H1 (cell line): ENCODE data around the gene PI4KA. TPM values are rescaled to one million over a fixed set of nuclear protein-coding genes. Genes with fewer than 3 reads are reported as not detected.
"Not testable (repeated sequence)": the region's sequence is repeated elsewhere in the genome, so short reads cannot be mapped to it uniquely, and the experiment has no call there.

Source experiments
- CTCF ChIA-PET: fragments of 300-600 bp; sonication (Branson Sonifier 250); formaldehyde crosslinking; loops from one replicate; lab custom pipeline; 2021; ENCODE audit not compliant: partially characterized antibody; lab: Charles Lee
- POLR2A ChIA-PET: fragments of 300-600 bp; sonication (Branson Sonifier 250); formaldehyde crosslinking; loops from one replicate; lab custom pipeline; 2021; ENCODE audit warnings: inconsistent platforms; ENCODE audit not compliant: partially characterized antibody; lab: Charles Lee
- DNase-seq, 2 experiments: peaks; one replicate each; pipeline versions ENCODE4 v3.0.0 to v3.0.0-alpha.2; 2010 to 2022; ENCODE audit warnings: low spot score in 2 of 2, low read depth in 1 of 2, mixed read lengths in 1 of 2
- FAIRE-seq: peaks from 2 replicates; lab custom pipeline; 2011; peaks lifted over from hg19 to GRCh38; lab: Jason Lieb, UNC
- H2AFZ ChIP-seq: 2 replicates; pipeline ENCODE4 v1.8.1; 2012; ENCODE audit warnings: low read length, inconsistent platforms
- H2AK5ac ChIP-seq: 2 replicates; pipeline ENCODE4 v1.6.1; 2013; ENCODE audit warnings: low read depth, low read length
- H2BK120ac ChIP-seq: replicated peaks from 2 replicates; pipeline ENCODE3; 2013; ENCODE audit warnings: low read depth, low read length, inconsistent platforms
- H2BK12ac ChIP-seq: 2 replicates; pipeline ENCODE4 v1.6.1; 2013; ENCODE audit warnings: low read depth, low read length
- H2BK15ac ChIP-seq: 2 replicates; pipeline ENCODE4 v1.6.1; 2013; ENCODE audit warnings: low read length
- H2BK20ac ChIP-seq: 2 replicates; pipeline ENCODE4 v1.6.1; 2013; ENCODE audit warnings: low read length
- H2BK5ac ChIP-seq: 2 replicates; pipeline ENCODE4 v1.6.1; 2013; ENCODE audit warnings: low read depth, low read length
- H3K14ac ChIP-seq: 2 replicates; pipeline ENCODE4 v1.6.1; 2013; ENCODE audit warnings: inconsistent platforms; ENCODE audit not compliant: insufficient read length
- H3K18ac ChIP-seq: 2 replicates; pipeline ENCODE4 v1.6.1; 2013; ENCODE audit warnings: low read length; ENCODE audit errors: extremely low read depth
- H3K23ac ChIP-seq: 2 replicates; pipeline ENCODE4 v1.6.1; 2013; ENCODE audit warnings: inconsistent platforms; ENCODE audit not compliant: insufficient read length
- H3K23me2 ChIP-seq: 2 replicates; pipeline ENCODE4 v1.6.1; 2013; ENCODE audit warnings: low read depth, low read length
- H3K27ac ChIP-seq: 2 replicates; pipeline ENCODE4 v1.6.1; 2011; ENCODE audit warnings: low read depth, low read length, inconsistent platforms
- H3K27me3 ChIP-seq, 4 experiments: replicated peaks in 1 of 4; 1 replicate in 1 of 4; 2 replicates in 3 of 4; pipeline versions ENCODE4 v1.6.1 to v1.8.1; 2011 to 2013; ENCODE audit warnings: low read length in 3 of 4, mild to moderate bottlenecking in 3 of 4, inconsistent platforms in 2 of 4, mixed read lengths in 2 of 4, moderate library complexity in 1 of 4; ENCODE audit not compliant: control insufficient read depth in 3 of 4, insufficient read depth in 3 of 4; ENCODE audit errors: extremely low read depth in 1 of 4
- H3K36me3 ChIP-seq, 4 experiments: 2 replicates each; pipeline versions ENCODE4 v1.6.1 to v1.8.1; 2011 to 2013; ENCODE audit warnings: mild to moderate bottlenecking in 4 of 4, low read length in 3 of 4, moderate library complexity in 2 of 4, control low read depth in 1 of 4, inconsistent platforms in 1 of 4; ENCODE audit not compliant: insufficient read depth in 4 of 4, control insufficient read depth in 2 of 4
- H3K4ac ChIP-seq: replicated peaks from 2 replicates; pipeline ENCODE3; 2013; ENCODE audit warnings: low read length, low read depth, mixed read lengths, inconsistent platforms; ENCODE audit not compliant: insufficient read length
- H3K4me1 ChIP-seq, 4 experiments: replicated peaks in 1 of 4; 1 replicate in 1 of 4; 2 replicates in 3 of 4; pipeline versions ENCODE4 v1.6.1 to v1.8.1; 2011 to 2013; ENCODE audit warnings: low read length in 3 of 4, inconsistent platforms in 2 of 4, mixed read lengths in 1 of 4; ENCODE audit not compliant: insufficient read depth in 4 of 4, control insufficient read depth in 3 of 4
- H3K4me2 ChIP-seq, 2 experiments: 2 replicates each; pipeline versions ENCODE4 v1.6.1 to v1.8.1; 2011 to 2013; ENCODE audit warnings: low read depth in 2 of 2, low read length in 2 of 2, control low read depth in 1 of 2, inconsistent platforms in 1 of 2, mild to moderate bottlenecking in 1 of 2; ENCODE audit not compliant: insufficient read depth in 1 of 2
- H3K4me3 ChIP-seq, 4 experiments: fragments of 200-600, 300-600 bp in 1 of 4; sonication (generic), shearing (Covaris generic), sonication (Bioruptor Twin) in 1 of 4; 2 replicates each; pipeline versions ENCODE4 v1.5.1 to v1.8.1; 2011 to 2016; ENCODE audit warnings: low read length in 4 of 4, low read depth in 3 of 4, control low read depth in 2 of 4, inconsistent platforms in 2 of 4, mild to moderate bottlenecking in 2 of 4, mixed read lengths in 1 of 4, moderate library complexity in 1 of 4; ENCODE audit not compliant: insufficient read depth in 2 of 4; ENCODE audit errors: extremely low read depth in 1 of 4
- H3K56ac ChIP-seq: replicated peaks from 2 replicates; pipeline ENCODE3; 2013; ENCODE audit warnings: low read depth, mild to moderate bottlenecking, mixed read lengths, low read length, inconsistent platforms; ENCODE audit not compliant: insufficient read length
- H3K79me1 ChIP-seq: 2 replicates; pipeline ENCODE4 v1.6.1; 2013; ENCODE audit warnings: low read depth, low read length, control low read depth
- H3K79me2 ChIP-seq, 2 experiments: 2 replicates each; pipeline versions ENCODE4 v1.6.1 to v1.8.1; 2012 to 2013; ENCODE audit warnings: low read length in 2 of 2, mild to moderate bottlenecking in 2 of 2, inconsistent platforms in 1 of 2; ENCODE audit not compliant: insufficient read depth in 2 of 2, control insufficient read depth in 1 of 2
- H3K9ac ChIP-seq, 4 experiments: replicated peaks in 1 of 4; 1 replicate in 1 of 4; 2 replicates in 3 of 4; pipeline versions ENCODE4 v1.6.1 to v1.8.1; 2011 to 2013; ENCODE audit warnings: low read depth in 3 of 4, low read length in 3 of 4, control low read depth in 2 of 4, mild to moderate bottlenecking in 2 of 4, moderate library complexity in 2 of 4, inconsistent platforms in 1 of 4; ENCODE audit errors: extremely low read depth in 1 of 4
- H3K9me3 ChIP-seq, 2 experiments: 2 replicates each; pipeline versions ENCODE4 v1.6.1 to v1.8.1; 2012 to 2013; ENCODE audit warnings: mild to moderate bottlenecking in 2 of 2, moderate library complexity in 2 of 2, control low read depth in 1 of 2, inconsistent platforms in 1 of 2, low read depth in 1 of 2, low read length in 1 of 2, mixed read lengths in 1 of 2; ENCODE audit not compliant: insufficient read depth in 2 of 2
- H4K20me1 ChIP-seq, 2 experiments: replicated peaks in 1 of 2; 2 replicates each; pipeline versions ENCODE3 to v1.8.1; 2011 to 2013; ENCODE audit warnings: inconsistent platforms in 2 of 2, low read length in 2 of 2, mild to moderate bottlenecking in 1 of 2; ENCODE audit not compliant: insufficient read depth in 2 of 2, control insufficient read depth in 1 of 2
- H4K5ac ChIP-seq: 2 replicates; pipeline ENCODE4 v1.6.1; 2013; ENCODE audit warnings: low read length, low read depth, mixed read lengths, inconsistent platforms; ENCODE audit not compliant: insufficient read length
- H4K8ac ChIP-seq: 2 replicates; pipeline ENCODE4 v1.8.0; 2013; ENCODE audit warnings: mild to moderate bottlenecking, moderate library complexity, low read length, inconsistent platforms; ENCODE audit not compliant: insufficient read depth; ENCODE audit errors: extremely low read depth
- H4K91ac ChIP-seq: replicated peaks from 2 replicates; pipeline ENCODE3; 2013; ENCODE audit warnings: low read length, mixed read lengths, inconsistent platforms; ENCODE audit not compliant: insufficient read length
- WGBS, 2 experiments: shearing (Covaris generic) in 1 of 2; methylation state at CpG; one replicate each; pipeline versions ENCODE4 v1.1.6 to v1.1.7; 2013 to 2015; ENCODE audit warnings: low lambda C conversion rate in 2 of 2, mixed read lengths in 2 of 2, inconsistent platforms in 1 of 2, low coverage in 1 of 2, missing lambda C conversion rate in 1 of 2; ENCODE audit not compliant: insufficient replicate concordance in 2 of 2, insufficient coverage in 1 of 2, insufficient read length in 1 of 2; ENCODE audit errors: extremely low coverage in 1 of 2, missing lambda C conversion rate in 1 of 2; 5-methylcytosine and 5-hydroxymethylcytosine counted together
- polyA plus RNA-seq, 7 experiments: library from polyadenylated mRNA; depleted of rRNA in 3 of 7; stranded (reverse) in 5 of 7; unstranded in 2 of 7; fragments of >200 nt in 5 of 7; fragments of 200-250 nt in 2 of 7; gene quantifications; 1 replicate in 5 of 7; 2 replicates in 1 of 7; 4 replicates in 1 of 7; pipeline versions ENCODE4 v1.2.1 to v1.2.3, GENCODE V29; 2011 to 2013; ENCODE audit warnings: missing spikeins in 2 of 7, mixed read lengths in 2 of 7
- total RNA-seq: library from RNA; stranded (reverse); fragmentation: NEBNext Ultra II Directional; extraction: Animal tissue kit (Norgen Biotek cat#: 25700); gene quantifications from 2 replicates; pipeline ENCODE4 v1.2.1, GENCODE V29; 2021

Gene PI4KA
- total and polyA plus RNA-seq, 2 of the 8 experiments (the other 6 are each of a cell fraction or from before 2014, with no cell fraction given), result 22.5 to 37.7 TPM

GRCh38 chr22:20675613-20676012 lies 183.0 kb downstream of the PI4KA start:
- H3K9ac ChIP-seq, H3K36me3 ChIP-seq, H3K23ac ChIP-seq, H2BK5ac ChIP-seq, DNase-seq, H3K4me3 ChIP-seq, H3K56ac ChIP-seq, H3K27ac ChIP-seq, H2BK15ac ChIP-seq, H3K79me1 ChIP-seq, POLR2A ChIA-PET, H3K4me2 ChIP-seq, H3K9me3 ChIP-seq, H2BK20ac ChIP-seq, H2AFZ ChIP-seq, H4K8ac ChIP-seq, H2BK120ac ChIP-seq, H4K5ac ChIP-seq, H3K27me3 ChIP-seq, CTCF ChIA-PET, H4K20me1 ChIP-seq, H3K14ac ChIP-seq, H2BK12ac ChIP-seq, H3K18ac ChIP-seq, H3K4ac ChIP-seq, H4K91ac ChIP-seq, H3K23me2 ChIP-seq, H3K4me1 ChIP-seq, FAIRE-seq, H3K79me2 ChIP-seq, H2AK5ac ChIP-seq: not testable (repeated sequence)
- WGBS, 2 experiments, result 100% methylated on average over 1 of the region's 1 CpG; no CpG with 5 or more reads in 1 of the 2 experiments
